B cell (primary cell): ENCODE measurements around the gene SLC2A5.

Source experiments
- CTCF ChIP-seq: fragments of 200-600 bp; IDR thresholded peaks from one replicate; pipeline ENCODE4 v1.8.0; 2022; ENCODE audit warnings: antibody characterized with exemption, mild to moderate bottlenecking
- EZH2 ChIP-seq: IDR thresholded peaks from 2 replicates; pipeline ENCODE4 v1.6.1; 2012; ENCODE audit warnings: borderline replicate concordance, low read depth, mild to moderate bottlenecking, moderate library complexity, low read length; ENCODE audit not compliant: insufficient read depth, poor library complexity, severe bottlenecking

- TF ChIP-seq CTCF (no peak), EZH2 (no peak)
These were observed 42.5 kb upstream of the SLC2A5 start for GRCh38 chr1:9111957-9112356.
